ENCODE results near the gene KIF3A. TPM values are rescaled to one million over a fixed set of nuclear protein-coding genes. Genes with fewer than 3 reads are reported as not detected.

The KIF3A gene
- polyA plus RNA-seq, 1 donor = 9.1 TPM

- no peaks in the 10 kb centered on the region for H3K9me3 ChIP-seq (ENCODE audit: control insufficient read depth, low read depth, low read length)
- WGBS (ENCODE audit: insufficient coverage, low lambda C conversion rate) = no CpG with 5 or more reads among the region's 7 CpGs
- H3K27ac ChIP-seq (ENCODE audit: low read length) = no peak overlapping the region
- no peaks in the 10 kb centered on the region for H3K36me3 ChIP-seq (ENCODE audit: control insufficient read depth, insufficient read depth, low read length)
- peaks cover 39% of the 10 kb centered on the region for H3K27me3 ChIP-seq (ENCODE audit: control insufficient read depth, insufficient read depth, low read length)
- no peak for DNase-seq
- peaks cover 4% of the 10 kb centered on the region for H3K4me1 ChIP-seq (ENCODE audit: control insufficient read depth, insufficient read depth, low read length)
- no peak overlapping the region for H3K4me3 ChIP-seq (ENCODE audit: low read length)
These were observed 83.6 kb downstream of the KIF3A start for GRCh38 chr5:132653716-132654115.

- peaks cover 35% of the 10 kb centered on the region for H3K27me3 ChIP-seq (ENCODE audit: control insufficient read depth, insufficient read depth, low read length)
- no peak overlapping the region for H3K4me3 ChIP-seq (ENCODE audit: low read length)
- DNase-seq = no peak
- whole genome bisulfite sequencing (ENCODE audit: insufficient coverage, low lambda C conversion rate) = 86% methylated on average over 2 of the region's 4 CpGs
- no peaks in the 10 kb centered on the region for H3K36me3 ChIP-seq (ENCODE audit: control insufficient read depth, insufficient read depth, low read length)
- peaks cover 4% of the 10 kb centered on the region for H3K4me1 ChIP-seq (ENCODE audit: control insufficient read depth, insufficient read depth, low read length)
- no peaks in the 10 kb centered on the region for H3K9me3 ChIP-seq (ENCODE audit: control insufficient read depth, low read depth, low read length)
- no peak overlapping the region for H3K27ac ChIP-seq (ENCODE audit: low read length)
These were observed 85.4 kb downstream of the KIF3A start for GRCh38 chr5:132651838-132652469.

- no peak for DNase-seq
- Histone ChIP-seq H3K4me3 (ENCODE audit: low read length) (no peak overlapping the region), H3K4me1 (ENCODE audit: control insufficient read depth, insufficient read depth, low read length) (no peaks in the 10 kb centered on the region), H3K36me3 (ENCODE audit: control insufficient read depth, insufficient read depth, low read length) (peaks cover 4% of the 10 kb centered on the region), H3K27ac (ENCODE audit: low read length) (no peak overlapping the region), H3K27me3 (ENCODE audit: control insufficient read depth, insufficient read depth, low read length) (peaks cover 5% of the 10 kb centered on the region), H3K9me3 (ENCODE audit: control insufficient read depth, low read depth, low read length) (no peaks in the 10 kb centered on the region)
- no CpG with 5 or more reads among the region's 1 CpG for WGBS (ENCODE audit: insufficient coverage, low lambda C conversion rate)
These were observed 89.0 kb downstream of the KIF3A start for GRCh38 chr5:132648355-132648754.

GRCh38 chr5:132647473-132647872 lies 89.9 kb downstream of the KIF3A start:
- WGBS (ENCODE audit: insufficient coverage, low lambda C conversion rate) = 75% methylated on average over 2 of the region's 2 CpGs
- H3K36me3 ChIP-seq (ENCODE audit: control insufficient read depth, insufficient read depth, low read length) = peaks cover 12% of the 10 kb centered on the region
- H3K27ac ChIP-seq (ENCODE audit: low read length) = no peak overlapping the region
- H3K27me3 ChIP-seq (ENCODE audit: control insufficient read depth, insufficient read depth, low read length) = peaks cover 1% of the 10 kb centered on the region
- H3K9me3 ChIP-seq (ENCODE audit: control insufficient read depth, low read depth, low read length) = no peaks in the 10 kb centered on the region
- no peak overlapping the region for H3K4me3 ChIP-seq (ENCODE audit: low read length)
- no peak for DNase-seq
- H3K4me1 ChIP-seq (ENCODE audit: control insufficient read depth, insufficient read depth, low read length) = no peaks in the 10 kb centered on the region

GRCh38 chr5:132646583-132647266 lies 90.6 kb downstream of the KIF3A start:
- Histone ChIP-seq H3K9me3 (ENCODE audit: control insufficient read depth, low read depth, low read length) (no peaks in the 10 kb centered on the region), H3K4me1 (ENCODE audit: control insufficient read depth, insufficient read depth, low read length) (no peaks in the 10 kb centered on the region), H3K27ac (ENCODE audit: low read length) (no peak overlapping the region), H3K27me3 (ENCODE audit: control insufficient read depth, insufficient read depth, low read length) (no peaks in the 10 kb centered on the region), H3K4me3 (ENCODE audit: low read length) (no peak overlapping the region), H3K36me3 (ENCODE audit: control insufficient read depth, insufficient read depth, low read length) (peaks cover 19% of the 10 kb centered on the region)
- 100% methylated on average over 1 of the region's 11 CpGs for WGBS (ENCODE audit: insufficient coverage, low lambda C conversion rate)
- DNase-seq = no peak

GRCh38 chr5:132644177-132644576 lies 93.2 kb downstream of the KIF3A start:
- Histone ChIP-seq H3K27me3 (ENCODE audit: control insufficient read depth, insufficient read depth, low read length) (no peaks in the 10 kb centered on the region), H3K4me3 (ENCODE audit: low read length) (no peak overlapping the region), H3K4me1 (ENCODE audit: control insufficient read depth, insufficient read depth, low read length) (no peaks in the 10 kb centered on the region), H3K9me3 (ENCODE audit: control insufficient read depth, low read depth, low read length) (no peaks in the 10 kb centered on the region), H3K27ac (ENCODE audit: low read length) (no peak overlapping the region), H3K36me3 (ENCODE audit: control insufficient read depth, insufficient read depth, low read length) (peaks cover 42% of the 10 kb centered on the region)
- no peak for DNase-seq

Other genes with a start within 250 kb of the KIF3A start
- 100 TPM for gene IRF1, start 246.8 kb downstream of the KIF3A start, polyA plus RNA-seq
- 0.07 TPM for gene IL5, start 194.0 kb downstream of the KIF3A start, polyA plus RNA-seq
- gene RAD50, start 180.6 kb downstream of the KIF3A start, polyA plus RNA-seq = 31.1 TPM
- gene IL13, start 79.4 kb downstream of the KIF3A start, polyA plus RNA-seq = 0.07 TPM
- gene IL4, start 63.6 kb downstream of the KIF3A start, polyA plus RNA-seq = not detected
- gene CCNI2, start 9.9 kb upstream of the KIF3A start, polyA plus RNA-seq = 10.1 TPM
- 44.0 TPM for gene SEPTIN8, start 39.7 kb upstream of the KIF3A start, polyA plus RNA-seq
- 54.3 TPM for gene SOWAHA, start 75.8 kb upstream of the KIF3A start, polyA plus RNA-seq
- gene SHROOM1, start 93.1 kb upstream of the KIF3A start, polyA plus RNA-seq = 15.9 TPM
- 0.51 TPM for gene GDF9, start 128.9 kb upstream of the KIF3A start, polyA plus RNA-seq
- 258 TPM for gene UQCRQ, start 129.1 kb upstream of the KIF3A start, polyA plus RNA-seq
- gene LEAP2, start 136.1 kb upstream of the KIF3A start, polyA plus RNA-seq = 12.3 TPM
- 49.1 TPM for gene AFF4, start 226.1 kb upstream of the KIF3A start, polyA plus RNA-seq

Measured in large intestine (tissue), 3 donors.